Keratinocyte (primary cell): ENCODE results near the gene SCRN2. TPM values are rescaled to one million over a fixed set of nuclear protein-coding genes. Genes with fewer than 3 reads are reported as not detected.

Experiments used
- DNase-seq: peaks from one replicate; pipeline ENCODE4 v3.0.0-alpha.2; 2011; ENCODE audit warnings: low read depth, missing footprints, low spot score
- FAIRE-seq: peaks from 2 replicates; lab custom pipeline; 2011; peaks lifted over from hg19 to GRCh38; lab: Jason Lieb, UNC
- H2AFZ ChIP-seq: 2 replicates; pipeline ENCODE4 v1.6.0; 2012; ENCODE audit warnings: low read length, control low read depth, inconsistent platforms; ENCODE audit not compliant: control insufficient read depth
- H3K27ac ChIP-seq: 2 replicates; pipeline ENCODE4 v1.5.1; 2011; ENCODE audit warnings: low read length; ENCODE audit not compliant: control insufficient read depth, insufficient read depth
- H3K27me3 ChIP-seq: 3 replicates; pipeline ENCODE4 v1.6.0; 2011; ENCODE audit warnings: low read length; ENCODE audit not compliant: control insufficient read depth, insufficient read depth; ENCODE audit errors: extremely low read depth
- H3K36me3 ChIP-seq, 2 experiments: 2 replicates in 1 of 2; 3 replicates in 1 of 2; pipeline ENCODE4 v1.5.1; 2011; ENCODE audit warnings: low read length in 2 of 2, mild to moderate bottlenecking in 1 of 2; ENCODE audit not compliant: control insufficient read depth in 2 of 2, insufficient read depth in 2 of 2; ENCODE audit errors: extremely low read depth in 1 of 2
- H3K4me1 ChIP-seq: 3 replicates; pipeline ENCODE4 v1.5.1; 2011; ENCODE audit warnings: low read length; ENCODE audit not compliant: control insufficient read depth, insufficient read depth; ENCODE audit errors: extremely low read depth
- H3K4me2 ChIP-seq: 3 replicates; pipeline ENCODE4 v1.6.0; 2011; ENCODE audit warnings: low read depth, low read length; ENCODE audit not compliant: control insufficient read depth, insufficient read depth; ENCODE audit errors: extremely low read depth
- H3K4me3 ChIP-seq, 3 experiments: fragments of 200-600 bp in 1 of 3; sonication (generic) in 1 of 3; 2 replicates in 2 of 3; 3 replicates in 1 of 3; pipeline ENCODE4 v1.5.1; 2011 to 2016; ENCODE audit warnings: low read length in 3 of 3, mild to moderate bottlenecking in 3 of 3, control low read depth in 2 of 3, inconsistent platforms in 1 of 3, low read depth in 1 of 3, mixed read lengths in 1 of 3, mixed run types in 1 of 3, moderate library complexity in 1 of 3; ENCODE audit not compliant: control insufficient read depth in 2 of 3, insufficient read depth in 2 of 3; ENCODE audit errors: extremely low read depth in 1 of 3
- H3K79me2 ChIP-seq: 2 replicates; pipeline ENCODE4 v1.6.0; 2012; ENCODE audit warnings: low read length; ENCODE audit not compliant: control insufficient read depth, insufficient read depth
- H3K9ac ChIP-seq: 3 replicates; pipeline ENCODE4 v1.6.0; 2011; ENCODE audit warnings: low read length; ENCODE audit not compliant: control insufficient read depth, insufficient read depth; ENCODE audit errors: extremely low read depth
- H3K9me1 ChIP-seq: 3 replicates; pipeline ENCODE4 v1.6.0; 2011; ENCODE audit warnings: low read length; ENCODE audit not compliant: control insufficient read depth, insufficient read depth; ENCODE audit errors: extremely low read depth
- H3K9me3 ChIP-seq: 2 replicates; pipeline ENCODE4 v1.5.1; 2012; ENCODE audit warnings: low read depth, low read length; ENCODE audit not compliant: control insufficient read depth
- H4K20me1 ChIP-seq: 3 replicates; pipeline ENCODE4 v1.6.0; 2011; ENCODE audit warnings: low read length; ENCODE audit not compliant: control insufficient read depth, insufficient read depth; ENCODE audit errors: extremely low read depth
- EZH2 ChIP-seq: IDR thresholded peaks from one replicate; pipeline ENCODE4 v1.6.1; 2012; ENCODE audit warnings: inconsistent platforms, mild to moderate bottlenecking, low read length, moderate library complexity
- dilution Hi-C: fragments of 300-500 bp; cut with MboI; formaldehyde crosslinking; loops from one replicate; pipeline ENCODE4 v1.7.0; 2020; ENCODE audit warnings: low sequenced_read_pairs; ENCODE audit not compliant: extremely low pct_ligation_motif_present
- polyA plus RNA-seq, 5 experiments: library from polyadenylated mRNA; depleted of rRNA in 3 of 5; stranded (reverse) in 3 of 5; stranded (forward) in 1 of 5; unstranded in 1 of 5; fragments of >200 nt; gene quantifications; 1 replicate in 1 of 5; 2 replicates in 3 of 5; 3 replicates in 1 of 5; pipeline versions ENCODE4 v1.2.1 to v1.2.3, GENCODE V29; 2011 to 2012; ENCODE audit warnings: missing spikeins in 2 of 5, low read depth in 1 of 5, low replicate concordance in 1 of 5
- TF ChIP-seq, protein P1 (sequence below), 3 experiments: IDR thresholded peaks in 1 of 3; conservative IDR thresholded peaks in 1 of 3; optimal IDR thresholded peaks in 1 of 3; 2 replicates in 2 of 3; 3 replicates in 1 of 3; pipeline versions ENCODE3 to v1.5.1; 2011; ENCODE audit warnings: low read length in 3 of 3, mild to moderate bottlenecking in 3 of 3, moderate library complexity in 2 of 3, control low read depth in 1 of 3, inconsistent platforms in 1 of 3; ENCODE audit not compliant: insufficient read depth in 2 of 3; ENCODE audit errors: extremely low read depth in 1 of 3

SCRN2 gene
- polyA plus RNA-seq, 1 donor (not counting 4 experiments of a cell fraction or from before 2014, with no cell fraction given) = 17.1 TPM

DNA sequence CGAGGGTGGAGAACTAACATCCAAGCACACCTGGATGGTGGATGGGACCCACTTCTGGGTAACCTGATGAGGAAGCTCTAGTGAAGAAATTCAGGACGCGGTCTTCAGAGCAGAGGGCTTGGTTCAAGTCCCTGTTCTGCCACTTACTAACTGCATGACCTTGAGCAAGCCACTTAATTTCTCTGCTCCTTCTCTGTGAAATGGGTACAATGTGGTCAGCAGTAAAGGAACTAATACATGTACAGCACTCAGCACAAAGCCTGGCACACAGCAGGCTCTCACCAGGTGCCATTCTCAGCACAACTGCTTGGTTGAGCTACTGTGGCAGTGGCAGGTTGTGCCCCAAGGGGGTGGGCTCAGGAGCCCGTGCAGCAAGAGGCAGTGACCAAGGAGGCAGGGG, 17.6 kb downstream of the SCRN2 start:
- FAIRE-seq = no peak
- no peak overlapping the region for H3K4me2 ChIP-seq
- no peaks in the 10 kb centered on the region for H3K9me1 ChIP-seq
- no peaks in the 10 kb centered on the region for H4K20me1 ChIP-seq
- H3K36me3 ChIP-seq = peaks cover 21 to 25% of the 10 kb centered on the region in 2 experiments
- no peak for TF ChIP-seq EZH2
- TF ChIP-seq, protein P1, sequence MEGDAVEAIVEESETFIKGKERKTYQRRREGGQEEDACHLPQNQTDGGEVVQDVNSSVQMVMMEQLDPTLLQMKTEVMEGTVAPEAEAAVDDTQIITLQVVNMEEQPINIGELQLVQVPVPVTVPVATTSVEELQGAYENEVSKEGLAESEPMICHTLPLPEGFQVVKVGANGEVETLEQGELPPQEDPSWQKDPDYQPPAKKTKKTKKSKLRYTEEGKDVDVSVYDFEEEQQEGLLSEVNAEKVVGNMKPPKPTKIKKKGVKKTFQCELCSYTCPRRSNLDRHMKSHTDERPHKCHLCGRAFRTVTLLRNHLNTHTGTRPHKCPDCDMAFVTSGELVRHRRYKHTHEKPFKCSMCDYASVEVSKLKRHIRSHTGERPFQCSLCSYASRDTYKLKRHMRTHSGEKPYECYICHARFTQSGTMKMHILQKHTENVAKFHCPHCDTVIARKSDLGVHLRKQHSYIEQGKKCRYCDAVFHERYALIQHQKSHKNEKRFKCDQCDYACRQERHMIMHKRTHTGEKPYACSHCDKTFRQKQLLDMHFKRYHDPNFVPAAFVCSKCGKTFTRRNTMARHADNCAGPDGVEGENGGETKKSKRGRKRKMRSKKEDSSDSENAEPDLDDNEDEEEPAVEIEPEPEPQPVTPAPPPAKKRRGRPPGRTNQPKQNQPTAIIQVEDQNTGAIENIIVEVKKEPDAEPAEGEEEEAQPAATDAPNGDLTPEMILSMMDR (optimal IDR thresholded peaks at IDR 0.05 in 1 of 3, IDR thresholded peaks at IDR 0.05 in 1 of 3, conservative IDR thresholded peaks at IDR 0.05 in 1 of 3; ENCODE audit: extremely low read depth in 1 of 3, insufficient read depth in 2 of 3, low read length in 3 of 3) = no peak
- dilution Hi-C loops = no loop called here
- peaks cover 15% of the 10 kb centered on the region for H3K4me1 ChIP-seq
- H3K27ac ChIP-seq = no peak overlapping the region
- no peak overlapping the region for H2AFZ ChIP-seq
- no peak for DNase-seq
- no peak overlapping the region for H3K4me3 ChIP-seq
- H3K79me2 ChIP-seq = peaks cover 3% of the 10 kb centered on the region
- H3K9me3 ChIP-seq = no peaks in the 10 kb centered on the region
- no peak overlapping the region for H3K9ac ChIP-seq
- H3K27me3 ChIP-seq = no peaks in the 10 kb centered on the region

GRCh38 chr17:47822785-47823184, 18.3 kb downstream of the SCRN2 start:
- no peaks in the 10 kb centered on the region for H3K9me1 ChIP-seq
- no peak overlapping the region for H2AFZ ChIP-seq
- TF ChIP-seq, protein P1 (optimal IDR thresholded peaks at IDR 0.05 in 1 of 3, IDR thresholded peaks at IDR 0.05 in 1 of 3, conservative IDR thresholded peaks at IDR 0.05 in 1 of 3; ENCODE audit: extremely low read depth in 1 of 3, insufficient read depth in 2 of 3, low read length in 3 of 3) = no peak
- TF ChIP-seq EZH2 = no peak
- no peaks in the 10 kb centered on the region for H3K79me2 ChIP-seq
- H3K27me3 ChIP-seq = no peaks in the 10 kb centered on the region
- no peak overlapping the region for H3K4me2 ChIP-seq
- H3K9ac ChIP-seq = no peak overlapping the region
- H3K4me1 ChIP-seq = peaks cover 15% of the 10 kb centered on the region
- no peak overlapping the region for H3K27ac ChIP-seq
- no peaks in the 10 kb centered on the region for H4K20me1 ChIP-seq
- H3K36me3 ChIP-seq = peaks cover 17 to 24% of the 10 kb centered on the region in 2 experiments
- no peaks in the 10 kb centered on the region for H3K9me3 ChIP-seq
- dilution Hi-C loops = no loop called here
- H3K4me3 ChIP-seq = no peak overlapping the region
- FAIRE-seq (no peak), DNase-seq (no peak)
